NCI-H2029 treated with DMSO at 0.1 percent for 48 hours (cell line): ENCODE data around the gene LMAN2L.

Experiments used
- DNase-seq: peaks from one replicate; lab custom pipeline; 2025; lab: John Stamatoyannopoulos, UW

Gene LMAN2L

GRCh38 chr2:96739633-96740428, at the start of gene LMAN2L:
Gene LMAN2L (minus strand): TSS chr2:96740064. CDS start chr2:96740040, 24 bp downstream.
- peak; percentile 84 for DNase-seq

- DNase-seq, result no peak
Observed at GRCh38 chr2:96789245-96789617, 49.4 kb upstream of the LMAN2L start.

- no peak for DNase-seq
Observed at GRCh38 chr2:96788442-96789244, 48.8 kb upstream of the LMAN2L start.

GRCh38 chr2:96787411-96787810, 47.5 kb upstream of the LMAN2L start:
- DNase-seq, result no peak

- no peak for DNase-seq
Observed at GRCh38 chr2:96783388-96783787, 43.5 kb upstream of the LMAN2L start.

GRCh38 chr2:96775160-96775559, 35.3 kb upstream of the LMAN2L start:
- no peak for DNase-seq

GRCh38 chr2:96773922-96774321, 34.1 kb upstream of the LMAN2L start:
- DNase-seq, result peak; percentile 41

GRCh38 chr2:96772903-96773671, 33.2 kb upstream of the LMAN2L start:
- DNase-seq, result no peak

GRCh38 chr2:96771796-96772618, 32.1 kb upstream of the LMAN2L start:
- peak; percentile 21 for DNase-seq

- DNase-seq, result no peak
Observed at GRCh38 chr2:96770442-96771202, 30.8 kb upstream of the LMAN2L start.

- DNase-seq, result peak; percentile 62
Observed at GRCh38 chr2:96769814-96770213, 29.9 kb upstream of the LMAN2L start.

- DNase-seq, result no peak
Observed at GRCh38 chr2:96768083-96768561, 28.3 kb upstream of the LMAN2L start.

GRCh38 chr2:96767135-96767871, 27.4 kb upstream of the LMAN2L start:
- DNase-seq, result no peak

- no peak for DNase-seq
Observed at GRCh38 chr2:96764253-96764637, 24.4 kb upstream of the LMAN2L start.

- DNase-seq, result no peak
Observed at GRCh38 chr2:96763511-96764252, 23.8 kb upstream of the LMAN2L start.

- DNase-seq, result no peak
Observed at GRCh38 chr2:96762529-96763311, 22.9 kb upstream of the LMAN2L start.

GRCh38 chr2:96760986-96761832, 21.3 kb upstream of the LMAN2L start:
- DNase-seq, result no peak
